NCI-H446 treated with DMSO at 0.1 percent for 48 hours (cell line): ENCODE data around the gene PARP6.
"Not testable (repeated sequence)": the region's sequence is repeated elsewhere in the genome, so short reads cannot be mapped to it uniquely, and the experiment has no call there.

Source experiments
- DNase-seq: peaks from one replicate; lab custom pipeline; 2025; lab: John Stamatoyannopoulos, UW

The PARP6 gene

DNA sequence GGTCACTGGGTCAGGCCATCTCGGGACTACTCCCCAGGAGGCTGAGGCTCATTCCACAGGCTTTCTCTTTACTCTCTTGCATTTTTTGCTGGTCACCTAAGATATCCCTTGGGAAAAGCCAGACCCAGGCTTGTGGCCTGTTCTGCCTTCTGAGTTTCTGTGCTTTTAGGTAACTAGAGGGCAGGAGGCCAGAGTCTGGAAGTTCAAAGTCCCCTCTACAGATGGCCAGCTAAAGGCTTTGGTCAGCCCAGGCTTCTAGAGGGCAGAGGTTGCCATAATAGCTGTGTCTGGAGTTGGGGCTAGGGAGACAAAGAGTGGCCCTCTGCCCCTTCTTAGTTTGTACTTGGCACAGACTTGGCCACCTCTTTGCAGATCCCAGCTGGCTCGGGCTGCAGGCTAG is 8.4 kb upstream of the PARP6 start:
- no peak for DNase-seq

DNA sequence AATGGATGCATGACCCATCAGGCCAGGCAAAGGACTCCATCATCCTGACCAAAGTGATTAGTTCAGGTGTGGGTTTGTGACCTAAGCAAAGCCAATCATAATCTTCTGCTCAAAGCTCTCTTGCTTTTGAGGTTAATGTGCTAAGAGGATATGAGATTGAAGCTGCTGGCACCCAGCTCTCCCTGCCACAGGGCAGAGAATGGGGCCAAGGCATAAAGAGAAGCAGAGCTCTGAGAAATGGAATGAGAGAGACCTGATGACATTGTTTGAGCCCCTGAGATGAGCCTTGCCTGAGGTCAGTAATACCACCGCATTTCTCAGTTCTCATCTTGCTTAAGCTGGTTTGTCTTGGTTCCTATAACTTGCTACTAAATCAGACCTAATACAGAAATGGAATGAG is 6.4 kb upstream of the PARP6 start:
- no peak for DNase-seq

DNA sequence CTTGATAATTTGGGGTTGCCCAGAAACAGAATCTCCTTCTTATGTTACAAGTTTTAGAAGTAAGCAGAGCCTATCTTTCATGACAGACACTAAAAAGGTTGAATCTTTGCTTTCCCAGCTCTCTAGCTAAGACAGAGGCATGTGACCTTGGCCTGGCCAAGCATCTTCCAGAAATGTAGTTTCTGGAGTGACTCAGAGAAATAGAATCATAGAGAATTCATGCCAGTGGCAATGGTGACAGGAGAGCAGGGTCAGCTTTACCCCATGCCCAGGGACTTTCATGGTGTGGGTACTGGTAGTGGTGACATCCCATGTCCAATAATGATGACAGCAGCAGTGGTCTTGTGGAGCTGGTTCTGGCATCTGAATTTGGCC is 4.0 kb upstream of the PARP6 start:
- DNase-seq: no peak

DNA sequence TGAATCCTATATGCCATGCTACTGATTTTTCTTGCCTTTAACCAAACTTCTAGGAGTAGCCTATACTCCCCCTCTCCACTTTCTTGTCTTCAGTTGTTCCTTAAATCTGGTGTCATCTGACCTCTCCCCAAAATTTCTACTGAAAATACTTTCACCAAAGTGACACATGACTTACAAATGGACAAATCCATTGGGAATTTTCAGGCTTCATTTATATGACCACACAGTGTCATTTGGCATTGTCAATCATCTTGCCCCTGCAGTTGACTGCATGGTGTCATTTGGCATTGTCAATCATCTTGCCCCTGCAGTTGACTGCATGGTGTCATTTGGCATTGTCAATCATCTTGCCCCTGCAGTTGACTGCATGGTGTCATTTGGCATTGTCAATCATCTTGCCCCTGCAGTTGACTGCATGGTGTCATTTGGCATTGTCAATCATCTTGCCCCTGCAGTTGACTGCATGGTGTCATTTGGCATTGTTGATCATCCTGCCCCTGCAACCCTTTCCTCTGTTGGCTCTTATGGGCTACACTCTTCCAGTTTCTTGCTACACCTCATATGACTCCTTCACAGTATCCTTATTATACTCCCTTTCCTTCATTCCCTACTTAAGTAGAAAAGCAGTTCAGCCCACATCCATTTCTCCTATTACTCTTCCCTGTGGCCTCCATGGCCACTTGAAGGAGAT is 3.4 kb upstream of the PARP6 start:
- not testable (repeated sequence) for DNase-seq

DNA sequence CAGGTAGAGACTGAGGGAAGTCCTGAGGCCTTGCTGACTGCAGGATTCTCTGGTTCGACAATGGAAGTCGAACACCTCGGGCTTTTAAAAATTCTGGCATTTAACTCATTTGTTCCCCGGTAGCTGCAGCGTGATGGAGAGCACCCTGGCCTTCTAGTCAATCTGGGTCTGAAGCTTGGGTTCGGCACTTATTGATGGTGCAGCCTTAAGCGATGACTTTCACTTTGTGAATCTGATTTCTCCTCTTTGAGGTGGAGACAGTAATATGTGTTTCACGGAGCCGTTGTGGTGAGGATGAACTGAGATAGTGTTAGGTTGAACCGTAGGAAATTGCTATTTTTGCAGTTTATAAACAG is 621 bp upstream of the PARP6 start:
- DNase-seq: no peak

DNA sequence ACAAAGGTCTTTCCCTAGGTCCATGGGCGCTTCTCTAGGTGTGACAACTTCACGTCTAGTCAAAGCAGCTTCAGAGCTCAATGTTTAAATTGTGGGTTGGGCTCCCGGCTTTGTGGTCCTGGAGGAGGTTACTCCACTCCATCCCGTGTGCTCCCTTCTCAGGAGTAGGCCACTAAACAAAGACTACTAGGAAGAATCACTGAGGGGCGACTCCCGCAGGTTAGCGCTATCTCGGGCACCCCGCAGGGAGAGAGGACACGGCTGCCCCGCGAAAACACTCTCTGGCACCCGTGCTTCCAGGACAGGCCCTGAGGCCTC is 500 bp downstream of the PARP6 start:
- no peak for DNase-seq

DNA sequence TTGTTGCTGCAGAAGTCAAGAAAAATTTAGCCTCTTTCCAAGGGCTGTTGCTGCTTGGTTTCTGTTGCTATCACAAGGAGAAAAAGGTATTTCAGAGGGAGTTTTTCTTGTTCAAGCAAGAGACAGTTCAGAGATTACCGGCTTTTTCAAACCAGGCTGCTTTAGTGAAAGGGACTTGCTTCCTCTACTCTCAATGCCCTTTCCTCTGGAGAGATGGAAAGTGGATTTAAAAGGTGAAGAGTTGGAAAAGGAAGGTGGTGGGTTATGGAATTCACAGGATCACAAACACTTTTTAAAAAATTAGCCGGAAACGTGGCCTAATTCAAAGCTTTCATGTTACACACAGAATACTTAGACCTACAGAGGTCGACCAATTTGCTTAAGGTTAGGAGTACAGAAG is 1.1 kb downstream of the PARP6 start:
- no peak for DNase-seq

DNA sequence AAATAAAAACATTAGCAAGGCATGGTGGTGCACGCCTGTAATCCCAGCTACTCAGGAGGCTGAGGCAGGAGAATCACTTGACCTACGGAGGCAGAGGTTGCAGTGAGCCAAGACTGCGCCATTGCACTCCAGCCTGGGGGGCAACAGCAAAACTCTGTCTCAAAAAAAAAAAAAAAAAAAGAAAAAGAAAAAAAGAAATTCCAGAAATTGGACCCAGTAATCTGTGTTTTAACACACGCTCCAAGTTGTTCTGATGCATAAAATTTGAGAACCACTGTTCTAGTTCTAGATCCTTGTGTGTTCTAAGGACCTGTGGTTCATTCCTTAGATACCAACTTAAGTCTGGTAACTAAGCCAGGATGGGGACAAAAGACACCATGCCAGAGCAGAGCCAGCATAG is 2.6 kb downstream of the PARP6 start:
- no peak for DNase-seq

DNA sequence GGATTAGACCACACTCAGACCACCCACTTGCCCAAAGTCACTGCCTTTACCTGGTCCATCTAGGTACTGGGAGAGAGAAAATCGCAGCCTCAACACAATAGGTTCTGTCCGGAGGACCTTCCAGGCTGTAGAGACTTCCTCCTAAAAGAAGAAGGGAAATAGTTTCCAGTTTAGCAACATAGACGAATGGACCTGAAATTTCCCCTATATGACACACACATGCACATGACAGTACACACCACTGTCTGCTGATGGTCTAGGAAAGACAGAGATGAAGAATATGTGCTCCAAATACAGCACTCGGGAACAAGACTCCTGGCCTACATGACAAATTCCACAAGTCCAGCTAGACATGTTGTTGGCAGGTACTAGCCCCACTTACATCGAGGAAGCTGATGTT is 7.3 kb downstream of the PARP6 start:
- DNase-seq: no peak

DNA sequence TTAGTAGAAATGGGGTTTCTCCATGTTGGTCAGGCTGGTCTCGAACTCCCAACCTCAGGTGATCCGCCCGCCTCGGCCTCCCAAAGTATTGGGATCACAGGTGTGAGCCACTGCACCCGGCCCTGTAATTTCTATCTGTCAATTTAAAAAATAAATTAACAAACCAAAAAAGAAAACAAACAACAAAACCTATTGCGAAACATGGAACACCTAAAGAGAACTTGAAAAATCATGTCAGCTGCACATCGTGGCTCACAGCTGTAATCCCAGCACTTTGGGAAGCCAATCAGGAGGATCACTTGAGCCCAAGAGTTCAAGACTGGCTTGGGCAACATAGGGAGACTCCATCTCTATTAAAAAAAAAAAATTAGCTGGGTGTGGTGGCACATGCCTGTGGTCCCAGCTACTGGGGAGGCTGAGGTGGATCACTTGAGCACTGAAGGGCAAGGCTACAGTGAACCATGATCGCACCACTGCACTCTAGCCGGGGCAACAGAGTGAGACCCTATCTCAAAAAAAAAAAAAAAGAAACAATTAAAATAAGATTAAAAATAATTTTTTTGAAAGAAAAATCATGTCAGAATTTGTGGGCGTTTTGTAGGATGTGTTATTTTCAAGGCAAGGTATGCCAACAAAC is 19.6 kb downstream of the PARP6 start:
- no peak for DNase-seq

DNA sequence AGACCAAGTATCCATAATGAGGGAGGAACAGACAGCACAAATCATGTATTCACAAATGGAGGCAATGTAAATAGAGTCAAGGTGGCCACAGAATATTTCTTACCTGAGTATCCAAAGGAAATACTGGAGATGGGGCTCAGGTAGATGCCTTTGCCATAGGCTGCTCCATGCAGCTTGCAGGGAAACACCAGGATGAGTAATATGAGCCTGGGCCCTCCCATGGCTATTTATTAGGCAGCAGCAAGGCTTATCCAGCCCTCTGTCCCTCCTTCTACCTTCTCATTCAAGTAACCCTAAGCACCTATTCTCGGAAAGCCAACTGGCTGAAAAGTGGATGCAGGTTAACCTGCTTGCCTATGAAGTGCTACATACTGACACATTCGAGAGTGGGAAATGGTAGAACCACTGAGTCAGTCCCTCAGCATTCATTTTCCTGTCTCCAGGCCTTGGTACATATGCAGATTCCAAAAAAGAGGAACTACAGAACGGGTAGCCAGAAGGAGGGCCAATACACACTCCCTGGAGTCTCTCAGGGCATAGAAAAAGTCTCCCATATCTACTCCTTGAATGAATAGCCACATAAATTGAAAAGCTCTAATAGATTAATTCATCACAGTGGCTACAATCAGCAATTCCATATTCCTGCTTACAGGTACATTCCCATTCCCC is 23.1 kb downstream of the PARP6 start:
- no peak for DNase-seq

DNA sequence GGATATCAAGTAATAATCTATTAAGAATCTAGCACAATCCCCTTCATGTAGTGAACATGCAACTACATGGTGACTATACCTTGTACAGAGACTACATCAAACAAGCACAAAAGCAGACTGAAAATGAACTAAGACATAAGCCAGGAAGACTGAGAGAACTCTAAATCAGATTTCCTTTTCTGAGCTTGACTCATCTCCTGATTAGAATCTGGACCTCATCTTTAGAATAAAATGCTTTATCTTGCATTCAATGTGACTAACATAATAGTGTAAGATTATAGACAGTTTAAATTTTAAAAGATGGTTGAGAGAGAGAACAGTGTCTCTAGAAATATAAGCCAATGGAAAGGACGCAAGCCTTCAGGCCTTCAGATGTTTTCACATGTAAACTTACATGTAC is 23.8 kb downstream of the PARP6 start:
- no peak for DNase-seq

DNA sequence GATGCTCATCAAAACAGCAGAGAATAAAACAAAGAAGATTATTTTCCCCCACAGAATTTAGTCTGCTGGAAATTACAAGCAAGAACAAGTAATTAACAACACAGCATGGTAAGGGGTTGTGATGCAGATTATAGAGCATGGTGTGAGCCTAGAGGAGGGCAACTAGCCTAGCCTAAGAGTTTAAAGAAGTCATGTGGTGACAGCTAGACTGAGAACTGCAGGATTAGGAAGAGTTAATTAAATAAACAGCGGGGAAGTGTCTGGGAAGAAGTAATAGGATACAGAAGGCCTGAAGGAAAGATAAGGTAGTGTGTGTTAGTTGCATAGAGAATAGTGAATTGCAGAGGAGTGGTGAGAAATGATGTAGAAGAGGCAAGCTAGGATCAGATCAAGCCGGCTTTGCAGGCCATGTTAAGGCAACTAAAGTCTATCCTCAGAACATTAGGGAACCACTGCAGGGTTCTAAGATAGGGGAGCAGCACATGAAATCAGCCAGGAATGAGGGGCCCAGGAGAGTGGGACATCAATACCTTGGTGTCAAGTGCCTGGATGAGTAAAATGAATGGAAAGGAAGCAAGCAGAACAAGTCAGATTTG is 29.5 kb downstream of the PARP6 start:
- DNase-seq: no peak

DNA sequence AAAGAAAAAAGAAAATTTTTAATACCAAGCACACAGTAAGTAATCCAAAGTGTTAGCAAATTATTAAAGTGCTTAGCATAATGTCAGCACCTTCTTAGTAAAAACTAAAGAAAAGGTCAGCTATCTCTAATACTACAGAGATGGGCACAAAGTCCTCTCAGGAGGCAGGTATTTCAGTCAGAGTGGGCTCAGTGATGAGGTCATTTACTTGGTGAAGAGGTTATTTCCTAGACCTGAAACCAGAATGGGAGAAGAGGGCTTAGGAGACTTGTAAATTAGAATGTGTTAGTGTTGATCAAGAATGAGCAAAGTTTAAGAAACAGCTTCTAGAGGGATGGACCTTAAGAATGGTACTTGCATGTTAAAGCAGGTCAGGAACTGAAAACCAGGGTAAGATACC is 32.7 kb downstream of the PARP6 start:
- DNase-seq: no peak

DNA sequence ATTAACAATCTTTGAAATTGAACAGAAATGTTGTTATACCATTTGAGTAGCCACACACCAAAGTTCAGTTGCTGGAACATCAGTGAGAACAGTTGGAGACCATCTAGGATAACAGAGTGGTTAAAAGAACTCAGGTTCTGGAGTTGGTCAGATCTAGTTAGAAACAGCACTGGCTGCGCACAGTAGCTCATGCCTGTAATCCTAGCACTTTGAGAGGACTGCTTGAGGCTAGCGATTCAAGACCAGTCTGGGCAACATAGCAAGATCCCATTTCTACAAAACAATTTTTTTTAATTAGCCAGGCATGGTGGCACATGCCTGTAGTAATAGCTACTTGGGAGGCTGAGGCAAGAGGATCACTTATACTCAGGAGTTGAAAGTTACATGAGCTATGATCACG is 33.8 kb downstream of the PARP6 start:
- no peak for DNase-seq

DNA sequence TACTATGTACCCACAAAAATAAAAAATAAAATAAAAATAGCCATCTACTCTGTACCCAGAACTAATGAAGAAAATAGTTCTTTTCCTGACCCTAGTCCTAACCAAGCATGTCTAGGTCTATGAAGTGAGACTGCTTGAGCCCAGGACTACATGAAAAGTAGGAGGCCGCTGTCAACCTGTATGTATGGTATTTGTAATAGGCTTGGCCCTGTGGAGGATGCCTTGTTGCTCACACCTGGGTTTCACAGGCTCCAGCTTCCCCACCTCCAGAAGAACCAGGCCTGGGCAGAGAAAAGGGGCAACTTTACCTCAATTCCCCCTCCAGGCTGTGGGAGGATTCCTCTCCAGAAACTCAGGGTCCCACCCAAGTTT is 34.5 kb downstream of the PARP6 start:
- DNase-seq: no peak

DNA sequence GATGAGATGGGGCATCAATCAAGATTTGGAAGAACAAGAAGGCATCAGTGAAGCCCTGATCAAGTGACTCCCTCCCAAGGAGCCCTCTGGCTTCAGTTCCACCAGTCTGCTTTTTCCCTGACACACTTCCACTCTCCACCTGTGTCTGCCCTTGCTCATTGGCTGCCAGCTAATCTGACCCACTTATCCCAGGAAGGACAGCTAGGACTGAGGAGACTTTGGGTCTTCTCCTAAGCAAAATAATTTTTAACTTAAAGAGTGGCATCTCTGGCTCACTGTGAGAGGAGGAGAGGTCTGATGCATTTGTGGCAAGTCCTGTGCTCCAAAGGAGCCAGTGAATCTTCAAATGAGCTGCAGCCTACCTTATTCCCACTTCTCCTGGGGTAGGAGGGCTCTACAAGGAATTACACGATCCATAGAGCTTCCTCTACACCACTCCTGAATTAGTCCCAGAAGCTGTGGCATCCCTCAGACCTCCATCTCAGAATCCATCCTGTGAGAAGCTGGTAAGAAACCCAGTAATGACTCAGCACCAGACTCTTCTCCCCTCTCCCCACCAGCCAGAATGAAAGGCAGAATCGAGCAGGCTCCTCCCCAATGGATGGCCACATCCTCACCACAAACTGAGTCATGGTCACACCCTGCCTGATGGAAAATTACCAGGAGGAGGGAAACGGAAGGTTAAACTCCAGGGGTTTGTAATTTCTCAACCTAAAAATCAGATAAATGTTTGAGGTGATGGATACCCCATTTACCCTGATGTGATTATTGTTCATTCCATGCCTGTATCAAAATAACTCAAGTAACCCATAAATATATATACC is 35.1 kb downstream of the PARP6 start:
- no peak for DNase-seq

DNA sequence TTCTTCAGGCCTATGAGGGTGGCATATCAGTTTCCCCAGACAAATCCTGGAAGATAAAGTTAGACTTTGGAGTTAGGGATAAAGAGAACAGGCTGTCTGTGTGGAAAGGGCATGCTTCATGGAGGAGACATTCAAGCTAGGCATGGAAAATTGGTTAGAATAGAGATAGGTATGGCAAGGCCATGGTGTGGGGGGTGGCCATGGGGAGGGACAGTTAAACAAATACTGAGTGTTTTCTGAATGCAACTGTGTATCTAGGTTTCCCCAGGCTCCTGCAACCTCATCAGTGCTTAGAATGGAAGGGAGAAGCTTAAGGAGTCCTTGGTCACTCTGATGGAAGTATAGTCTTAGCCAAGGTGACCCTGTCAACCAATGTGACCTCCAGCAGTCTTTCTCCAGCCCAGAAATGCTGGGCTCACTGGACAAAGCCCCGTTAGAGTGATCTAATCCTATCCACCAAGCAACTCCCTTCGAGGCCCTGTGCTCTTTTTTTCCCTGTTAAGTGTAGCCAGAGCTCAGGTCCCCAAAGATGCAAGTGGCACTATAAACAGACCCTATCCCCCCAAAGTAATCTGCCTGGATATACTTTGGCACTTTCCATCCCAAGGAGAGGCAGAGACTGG is 35.9 kb downstream of the PARP6 start:
- DNase-seq: no peak

DNA sequence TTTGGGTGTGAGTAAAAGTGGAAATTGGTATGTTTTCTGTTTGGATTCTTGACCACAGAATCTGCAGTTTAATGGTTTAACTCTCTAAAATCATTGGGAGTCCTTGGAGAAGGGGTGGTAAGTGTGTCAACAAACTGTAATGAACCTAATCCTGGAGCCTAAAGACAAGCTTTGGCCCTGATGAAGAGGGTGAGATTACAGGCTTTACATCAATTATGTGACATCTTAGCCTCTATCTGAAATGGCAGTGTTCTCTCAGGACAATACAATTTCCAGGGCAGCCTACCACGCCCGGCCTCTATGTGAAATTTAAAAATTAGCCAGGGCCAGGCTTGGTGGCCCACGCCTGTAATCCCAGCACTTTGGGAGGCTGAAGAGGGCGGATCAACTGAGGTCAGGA is 37.1 kb downstream of the PARP6 start:
- DNase-seq: no peak

DNA sequence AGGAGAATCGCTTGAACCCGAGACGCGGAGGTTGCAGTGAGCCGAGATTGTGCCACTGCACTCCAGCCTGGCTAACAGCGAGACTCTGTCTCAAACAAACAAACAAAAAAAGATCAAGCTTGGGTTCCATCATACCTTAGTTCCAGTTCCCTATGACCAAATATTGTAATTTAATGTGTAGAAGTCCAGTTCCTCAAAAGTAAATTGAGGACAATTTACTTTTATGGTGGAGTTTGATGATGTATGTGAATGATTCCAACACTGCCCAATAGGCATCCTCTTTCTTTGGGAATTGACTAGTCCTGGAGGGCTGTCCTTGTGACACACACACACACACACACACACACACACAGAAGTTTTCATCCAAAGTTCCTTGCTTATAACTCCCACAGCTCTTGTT is 38.6 kb downstream of the PARP6 start:
- DNase-seq: no peak

DNA sequence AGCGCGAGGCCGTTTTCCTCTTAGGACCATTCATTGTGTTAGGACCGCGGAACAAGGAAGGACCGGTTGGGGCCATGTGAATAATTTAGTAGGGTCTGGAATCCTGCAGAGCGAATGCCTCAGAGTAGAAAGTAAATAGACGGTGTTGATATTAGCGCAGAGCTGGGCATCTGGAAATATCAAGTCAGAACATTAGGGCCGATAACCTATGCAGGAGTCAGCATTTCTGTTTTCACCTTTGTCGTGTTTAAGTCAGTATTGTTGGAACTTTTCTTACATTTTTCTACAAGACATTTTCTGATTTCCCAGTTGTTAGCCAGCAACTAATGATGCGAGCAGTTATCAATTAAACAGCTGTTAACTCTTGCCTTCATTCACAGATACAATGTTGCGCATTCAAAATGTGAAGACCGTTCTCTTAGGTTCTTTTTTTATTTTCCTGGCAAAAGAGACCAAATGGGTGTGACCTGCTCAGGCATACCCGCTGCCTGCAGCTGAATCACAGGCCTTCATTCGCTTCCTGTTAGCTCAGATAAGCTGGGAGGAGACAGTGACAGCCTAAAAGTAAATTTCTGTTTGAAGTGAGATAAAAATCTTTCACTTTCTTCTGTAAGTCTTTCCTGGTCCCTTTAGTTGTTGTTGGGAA is 40.4 kb downstream of the PARP6 start:
- DNase-seq: peak; percentile 21
